HG03432 (cell line): ENCODE results near the gene ANKRD30A.
"Not testable (repeated sequence)": the region's sequence is repeated elsewhere in the genome, so short reads cannot be mapped to it uniquely, and the experiment has no call there.

Experiments used
- ATAC-seq: cut with Tn5 transposase; IDR thresholded peaks from one replicate; pipeline ENCODE4 v1.9.1; 2021; ENCODE audit warnings: mild to moderate bottlenecking, moderate library complexity; ENCODE audit not compliant: unreplicated experiment

The ANKRD30A gene

GRCh38 chr10:37246637-37247036, 121.2 kb downstream of the ANKRD30A start:
- no peak for ATAC-seq

GRCh38 chr10:37255837-37256236, 130.4 kb downstream of the ANKRD30A start:
- ATAC-seq = not testable (repeated sequence)

DNA sequence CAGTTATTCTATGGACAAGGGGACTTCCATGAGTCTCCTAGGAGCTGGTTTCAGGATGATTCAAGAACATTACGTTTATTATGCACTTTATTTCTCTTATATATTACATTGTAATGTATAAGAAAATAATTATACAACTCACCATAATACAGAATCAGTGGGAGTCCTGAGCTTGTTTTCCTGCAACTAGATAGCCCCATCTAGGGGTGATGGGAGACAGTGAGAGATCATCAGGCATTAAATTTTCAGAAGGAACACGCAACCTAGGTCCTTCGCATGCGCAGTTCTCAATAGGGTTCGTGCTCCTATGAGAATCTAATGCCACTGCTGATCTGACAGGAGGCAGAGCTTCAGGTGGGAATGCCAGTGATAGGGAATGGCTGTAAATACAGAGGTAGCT, 137.9 kb downstream of the ANKRD30A start:
- no peak for ATAC-seq

DNA sequence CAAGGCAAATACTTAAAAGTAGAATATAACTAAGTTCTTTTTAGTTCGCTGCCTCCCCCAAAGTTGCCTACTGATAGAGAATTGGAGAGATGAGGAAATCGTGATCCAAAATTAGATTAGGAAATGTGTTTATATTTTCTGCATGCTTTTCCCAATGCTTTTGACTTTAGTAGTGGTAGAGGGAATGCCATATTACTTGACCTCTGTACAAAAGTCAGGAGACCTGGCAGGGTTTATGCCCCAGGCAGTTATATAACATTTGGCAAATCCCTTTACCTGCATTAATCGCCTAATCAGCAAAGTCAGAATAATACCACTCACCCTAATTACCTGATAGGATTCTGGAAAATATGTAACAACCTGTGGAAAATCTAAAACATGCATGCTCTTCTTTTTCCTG, 142.9 kb downstream of the ANKRD30A start:
- no peak for ATAC-seq

GRCh38 chr10:37269554-37270256, 144.3 kb downstream of the ANKRD30A start:
- no peak for ATAC-seq

DNA sequence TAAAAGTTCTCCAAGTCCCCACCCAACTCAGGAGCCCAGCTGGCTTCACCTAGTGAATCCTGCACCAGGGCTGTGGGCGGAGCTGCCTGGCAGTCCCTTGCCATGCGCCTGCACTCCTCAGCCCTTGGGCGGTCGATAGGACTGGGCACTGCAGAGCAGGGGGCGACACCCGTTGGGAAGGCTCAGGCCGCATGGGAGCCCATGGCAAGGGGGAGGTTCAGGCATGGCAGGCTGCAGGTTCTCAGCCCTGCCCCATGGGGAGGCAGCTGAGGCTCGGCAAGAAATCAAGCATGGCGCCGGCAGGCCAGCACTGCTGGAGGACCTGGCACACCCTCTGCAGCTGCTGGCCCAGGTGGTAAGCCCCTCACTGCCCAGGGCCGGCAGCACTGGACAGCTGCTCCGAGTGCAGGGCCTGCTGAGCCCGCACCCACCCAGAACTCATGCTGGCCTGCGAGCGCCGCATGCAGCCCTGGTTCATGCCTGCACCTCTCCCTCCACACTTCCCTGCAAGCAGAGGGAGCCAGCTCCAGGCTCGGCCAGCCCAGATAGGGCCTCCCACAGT, 149.9 kb downstream of the ANKRD30A start:
- no peak for ATAC-seq

DNA sequence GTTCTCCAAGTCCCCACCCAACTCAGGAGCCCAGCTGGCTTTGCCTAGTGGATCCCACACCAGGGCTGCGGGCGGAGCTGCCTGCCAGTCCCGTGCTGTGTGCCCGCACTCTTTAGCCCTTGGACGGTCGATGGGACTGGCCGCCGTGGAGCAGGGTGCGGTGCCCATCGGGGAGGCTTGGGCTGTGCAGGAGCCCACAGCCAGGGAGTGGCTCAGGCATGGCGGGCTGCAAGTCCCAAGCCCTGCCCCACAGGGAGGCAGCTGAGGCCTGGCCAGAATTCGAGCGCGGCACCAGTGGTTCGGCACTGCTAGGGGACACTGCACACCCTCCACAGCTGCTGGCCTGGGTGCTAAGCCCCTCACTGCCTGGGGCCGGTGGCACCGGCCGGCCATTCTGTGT, 159.7 kb downstream of the ANKRD30A start:
- ATAC-seq = no peak

- no peak for ATAC-seq
Observed at GRCh38 chr10:37289833-37290464, 164.6 kb downstream of the ANKRD30A start.

DNA sequence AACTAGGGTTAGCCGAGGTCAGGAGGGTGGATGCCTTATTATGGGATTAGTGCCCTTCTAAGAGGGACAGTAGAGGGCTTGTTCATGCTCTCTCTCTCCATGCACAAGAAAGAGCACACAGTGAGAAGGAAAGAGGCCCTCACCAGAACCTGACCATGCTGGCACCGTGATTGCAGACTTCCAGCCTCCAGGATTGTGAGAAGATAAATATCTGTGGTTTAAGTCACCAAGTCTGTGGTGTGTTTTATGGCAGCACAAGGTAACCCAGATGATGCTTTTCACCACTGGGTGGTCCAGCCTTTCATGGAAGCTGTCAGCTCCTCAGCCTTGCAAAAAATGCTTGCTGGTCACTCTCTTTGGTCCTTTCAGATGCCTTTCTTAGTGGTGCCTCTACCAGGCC, 175.9 kb downstream of the ANKRD30A start:
- no peak for ATAC-seq

DNA sequence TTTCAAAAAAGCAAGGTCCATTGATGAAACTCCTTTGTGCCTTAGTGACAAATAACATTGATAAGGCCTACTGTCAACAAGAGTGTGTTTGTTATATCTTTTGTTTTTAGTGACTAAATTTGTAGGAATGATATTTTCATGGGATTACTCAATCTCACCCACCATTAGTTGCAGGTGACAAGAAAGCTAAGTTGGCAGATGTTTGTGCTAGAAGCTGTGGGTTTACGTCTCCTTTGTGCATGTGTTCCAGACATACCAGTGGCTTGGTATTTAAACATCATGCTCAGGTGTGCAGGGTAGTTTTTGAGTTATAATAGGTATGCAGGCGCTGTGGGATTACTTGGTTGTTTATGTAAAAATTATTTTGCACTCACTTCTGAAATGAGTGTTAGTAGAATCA, 178.6 kb downstream of the ANKRD30A start:
- ATAC-seq = no peak

DNA sequence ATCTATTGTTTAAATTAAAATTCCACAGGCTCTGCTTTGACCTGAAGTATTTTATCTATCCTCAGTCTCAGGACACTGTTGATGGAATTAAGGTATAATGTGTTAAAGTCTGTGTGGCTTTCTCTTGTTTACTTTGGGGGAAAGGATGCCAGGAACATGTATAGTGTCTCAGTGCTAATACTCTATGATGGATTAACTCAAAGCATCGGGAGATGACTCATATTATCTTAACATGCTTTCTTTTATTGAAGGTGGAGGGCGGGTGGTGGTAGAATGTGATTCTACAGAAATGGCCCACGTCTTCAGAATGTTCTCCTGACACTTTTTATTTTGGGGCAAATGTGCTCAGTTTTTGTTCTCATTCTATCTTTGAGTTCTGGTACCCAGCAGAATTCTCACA, 189.0 kb downstream of the ANKRD30A start:
- ATAC-seq = no peak

DNA sequence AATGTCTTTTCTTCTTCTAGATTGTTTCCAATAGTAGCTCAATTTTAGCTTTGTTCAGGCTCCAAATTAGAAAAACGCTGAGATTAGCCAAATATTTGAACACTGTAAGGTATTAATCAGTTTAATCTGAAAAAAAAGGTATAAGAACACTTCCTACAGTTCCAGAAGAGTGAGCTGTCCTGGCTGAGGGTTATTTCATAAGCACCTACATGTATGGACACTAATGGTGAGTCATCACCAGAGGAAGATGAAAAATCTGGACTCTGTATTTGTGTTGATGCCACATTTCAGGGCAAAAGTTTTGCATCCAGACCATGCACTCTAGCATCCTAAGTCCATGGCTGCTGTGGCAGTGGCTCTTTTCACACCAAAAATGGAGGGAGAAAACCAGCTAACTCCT, 189.5 kb downstream of the ANKRD30A start:
- ATAC-seq = no peak

- ATAC-seq = no peak
Observed at GRCh38 chr10:37344413-37344812, 219.0 kb downstream of the ANKRD30A start.

DNA sequence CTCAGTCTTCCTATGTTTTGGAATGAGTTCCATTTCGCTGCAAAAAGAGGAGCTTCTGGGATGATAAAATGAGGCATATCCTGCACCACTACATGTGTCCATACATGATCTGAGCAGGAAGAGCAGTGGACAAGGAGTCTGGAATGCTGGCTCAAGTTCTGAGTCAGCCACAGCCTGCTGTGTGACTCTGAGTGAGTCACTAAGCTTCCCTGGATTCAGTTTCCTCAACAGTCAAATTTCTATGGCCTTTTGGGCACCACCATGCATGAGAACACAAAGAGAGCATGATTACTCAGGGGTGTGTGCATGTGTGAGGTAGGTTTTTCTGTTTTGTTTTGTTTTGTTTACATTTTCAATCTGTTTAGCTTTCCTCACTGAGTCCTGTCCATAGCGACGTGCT, 254.6 kb downstream of the ANKRD30A start:
- no peak for ATAC-seq

- ATAC-seq = no peak
Observed at GRCh38 chr10:37381271-37381670, 255.9 kb downstream of the ANKRD30A start.

DNA sequence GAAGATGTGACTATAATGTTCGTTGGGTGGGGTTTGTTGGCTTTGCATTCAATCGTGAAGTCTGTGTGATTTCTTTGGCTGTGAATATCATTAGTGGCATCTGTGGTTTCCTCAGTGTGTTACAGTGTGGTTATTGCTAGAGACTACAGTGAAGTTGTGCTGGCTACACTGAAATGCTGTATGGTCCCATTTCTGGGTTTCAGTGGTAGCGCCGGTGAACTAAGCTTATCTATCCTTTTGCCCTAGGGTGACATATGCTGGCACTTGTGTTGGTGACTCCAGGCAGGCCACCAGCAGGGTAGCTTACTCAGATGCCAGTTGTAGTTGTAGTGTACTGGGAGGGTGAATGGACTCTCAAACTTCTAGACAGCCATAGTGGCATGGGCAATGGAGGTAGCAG, 259.5 kb downstream of the ANKRD30A start:
- ATAC-seq = no peak

- ATAC-seq = no peak
Observed at GRCh38 chr10:37390926-37391325, 265.5 kb downstream of the ANKRD30A start.

- not testable (repeated sequence) for ATAC-seq
Observed at GRCh38 chr10:37400774-37401173, 275.4 kb downstream of the ANKRD30A start.

DNA sequence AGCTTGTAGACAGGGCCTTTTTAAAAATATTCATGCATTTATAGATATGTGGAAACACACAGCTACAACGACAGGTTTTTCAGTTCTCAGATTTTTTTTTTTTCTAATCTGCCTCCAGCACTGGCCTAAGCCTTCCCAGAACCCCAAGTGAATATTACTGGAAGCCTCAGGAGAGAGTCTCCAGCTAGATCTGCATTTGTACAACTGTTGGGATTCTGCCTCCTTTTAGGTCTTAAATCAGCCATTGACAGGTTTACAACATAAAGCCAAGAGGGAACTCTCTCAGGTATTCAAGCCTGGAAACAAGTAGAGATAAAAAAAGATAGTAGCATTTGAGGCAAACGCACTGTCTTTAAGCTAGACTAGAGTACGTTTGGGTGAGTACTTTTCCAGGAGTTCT, 275.8 kb downstream of the ANKRD30A start:
- no peak for ATAC-seq

- ATAC-seq = no peak
Observed at GRCh38 chr10:37403776-37404175, 278.4 kb downstream of the ANKRD30A start.
